GM12873 (cell line): ENCODE results near the gene WBP1.
A peak's percentile ranks its signal among the peaks of the same experiment; 100 is the strongest.

Source experiments
- TF ChIP-seq, protein P1 (sequence below): IDR thresholded peaks from 2 replicates; pipeline ENCODE4 v1.5.1; 2012; ENCODE audit warnings: low read depth, mild to moderate bottlenecking, moderate library complexity, low read length, control low read depth; ENCODE audit not compliant: insufficient read depth; ENCODE audit errors: missing control alignments

WBP1 gene

DNA sequence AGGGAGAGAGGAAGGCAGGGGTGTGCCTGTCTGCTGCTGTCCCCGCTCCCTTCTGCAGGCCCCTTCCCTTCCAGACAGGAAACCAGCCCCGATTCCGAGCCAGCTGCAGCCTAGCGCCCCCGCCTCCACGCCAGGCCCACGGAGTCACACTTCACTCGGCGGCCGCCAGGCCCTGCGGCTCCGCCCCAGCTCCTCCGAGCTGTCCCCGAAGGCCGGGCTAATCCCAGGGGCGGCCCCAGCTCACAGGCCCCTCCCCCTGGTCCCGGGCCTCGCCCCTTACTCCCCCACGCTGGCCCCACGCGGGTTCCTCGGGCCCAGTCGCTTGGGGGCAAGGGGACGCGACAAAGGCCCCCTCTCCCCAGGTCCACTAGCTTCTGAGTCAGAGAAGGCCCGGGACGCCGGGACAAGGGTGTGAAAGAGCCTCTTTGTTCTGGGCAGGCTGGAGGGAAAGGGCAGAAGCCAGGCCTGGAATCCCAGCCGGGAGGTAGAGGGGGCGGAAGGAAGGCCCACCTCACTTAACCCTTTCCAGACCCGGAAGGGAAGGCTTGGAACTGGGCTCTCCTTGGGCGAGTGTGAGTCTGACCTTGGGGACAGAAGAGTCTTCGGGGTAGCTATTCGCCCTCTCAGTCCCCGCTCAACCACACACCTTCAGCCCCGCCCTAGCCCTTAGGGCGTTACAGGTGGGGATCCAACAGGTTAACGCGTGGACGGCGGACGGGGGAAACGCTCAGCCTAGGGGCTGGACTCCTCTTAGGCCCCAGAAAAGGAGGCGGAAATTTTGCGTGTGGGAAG is 17.7 kb upstream of the WBP1 start:
- TF ChIP-seq, protein P1, sequence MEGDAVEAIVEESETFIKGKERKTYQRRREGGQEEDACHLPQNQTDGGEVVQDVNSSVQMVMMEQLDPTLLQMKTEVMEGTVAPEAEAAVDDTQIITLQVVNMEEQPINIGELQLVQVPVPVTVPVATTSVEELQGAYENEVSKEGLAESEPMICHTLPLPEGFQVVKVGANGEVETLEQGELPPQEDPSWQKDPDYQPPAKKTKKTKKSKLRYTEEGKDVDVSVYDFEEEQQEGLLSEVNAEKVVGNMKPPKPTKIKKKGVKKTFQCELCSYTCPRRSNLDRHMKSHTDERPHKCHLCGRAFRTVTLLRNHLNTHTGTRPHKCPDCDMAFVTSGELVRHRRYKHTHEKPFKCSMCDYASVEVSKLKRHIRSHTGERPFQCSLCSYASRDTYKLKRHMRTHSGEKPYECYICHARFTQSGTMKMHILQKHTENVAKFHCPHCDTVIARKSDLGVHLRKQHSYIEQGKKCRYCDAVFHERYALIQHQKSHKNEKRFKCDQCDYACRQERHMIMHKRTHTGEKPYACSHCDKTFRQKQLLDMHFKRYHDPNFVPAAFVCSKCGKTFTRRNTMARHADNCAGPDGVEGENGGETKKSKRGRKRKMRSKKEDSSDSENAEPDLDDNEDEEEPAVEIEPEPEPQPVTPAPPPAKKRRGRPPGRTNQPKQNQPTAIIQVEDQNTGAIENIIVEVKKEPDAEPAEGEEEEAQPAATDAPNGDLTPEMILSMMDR: peak; percentile 34

DNA sequence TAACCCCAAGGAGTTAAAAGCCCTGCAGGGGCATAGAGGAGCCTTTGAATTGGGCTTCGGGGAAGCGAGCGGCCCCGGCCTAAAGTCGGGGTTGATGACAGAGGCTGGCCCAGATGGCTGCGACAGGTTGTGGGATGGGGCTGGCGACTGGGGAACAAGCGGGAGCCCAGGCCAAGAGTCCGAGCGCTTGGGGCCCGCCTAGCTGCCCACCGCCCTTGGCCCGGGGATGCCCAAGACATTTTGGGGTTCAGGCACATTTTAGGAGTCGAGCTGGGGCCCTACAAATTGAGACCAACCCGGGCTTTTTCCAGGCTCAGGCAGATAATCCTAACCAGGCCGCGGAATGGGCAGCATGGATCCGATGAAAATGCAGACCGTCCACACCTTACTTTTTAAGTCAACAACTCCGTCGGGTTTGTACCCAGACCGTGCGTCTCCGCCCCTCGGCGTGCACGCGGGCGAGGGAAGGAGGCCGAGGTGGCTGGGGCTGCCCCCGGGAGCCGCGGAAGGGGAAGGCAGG is 17.0 kb upstream of the WBP1 start:
- TF ChIP-seq, protein P1: no peak

GRCh38 chr2:74441690-74442482 is 16.4 kb upstream of the WBP1 start, which contains the start of gene RTKN:
Gene RTKN (minus strand): TSS chr2:74441937. CDS start chr2:74441816, 121 bp downstream.
- TF ChIP-seq, protein P1: no peak

DNA sequence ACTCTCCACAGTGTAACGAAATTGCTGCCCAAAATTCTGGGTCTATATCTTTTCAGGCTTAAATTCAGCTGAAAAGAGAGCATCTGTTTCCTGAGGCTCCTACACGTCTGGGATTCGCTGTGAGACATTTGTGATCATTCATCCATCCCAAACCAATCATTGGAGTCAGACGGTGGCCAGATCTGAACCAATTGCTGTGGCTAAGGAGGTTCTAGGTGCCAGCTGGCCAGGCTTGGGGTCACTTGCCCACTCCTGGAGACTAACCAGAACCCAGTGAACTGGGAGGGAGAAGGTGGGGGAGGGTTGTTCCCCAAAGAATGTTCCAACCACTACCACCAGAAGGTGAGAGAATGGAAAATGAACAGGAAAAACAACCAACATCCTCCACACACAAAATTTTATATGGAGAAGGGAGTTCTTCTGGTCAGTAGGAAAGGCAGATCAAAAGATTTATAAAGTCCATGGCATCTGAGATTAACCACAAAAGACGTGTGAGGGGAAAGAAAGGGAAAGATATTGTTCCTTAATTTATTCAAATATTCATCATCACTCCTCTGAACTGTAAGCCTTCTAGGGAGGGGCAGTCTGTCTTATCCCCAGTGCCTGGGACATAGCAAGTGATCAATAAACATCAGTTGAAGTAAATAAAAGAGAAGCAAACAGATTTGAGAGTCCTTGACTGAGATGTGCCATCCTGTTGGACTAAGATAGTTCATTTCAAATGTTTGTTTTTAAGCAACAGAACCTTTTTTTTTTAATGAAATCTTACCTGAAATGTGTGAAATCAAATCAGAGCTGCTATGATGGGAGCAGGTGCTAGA is 13.5 kb upstream of the WBP1 start:
- TF ChIP-seq, protein P1: no peak

GRCh38 chr2:74447230-74447999 is 10.8 kb upstream of the WBP1 start:
- TF ChIP-seq, protein P1: no peak

- TF ChIP-seq, protein P1: no peak
Measured at GRCh38 chr2:74448771-74449170, 9.5 kb upstream of the WBP1 start.
